Subcutaneous preadipocyte (primary cell): ENCODE measurements around the gene SULT2B1. TPM values are rescaled to one million over a fixed set of nuclear protein-coding genes. Genes with fewer than 3 reads are reported as not detected.

Experiments
- total RNA-seq: library from RNA; depleted of rRNA; stranded (reverse); fragments of >200 nt; gene quantifications from 2 replicates; pipeline ENCODE4 v1.2.3, GENCODE V29; 2012

Gene SULT2B1
- not detected in 2 replicates for total RNA-seq

DNA sequence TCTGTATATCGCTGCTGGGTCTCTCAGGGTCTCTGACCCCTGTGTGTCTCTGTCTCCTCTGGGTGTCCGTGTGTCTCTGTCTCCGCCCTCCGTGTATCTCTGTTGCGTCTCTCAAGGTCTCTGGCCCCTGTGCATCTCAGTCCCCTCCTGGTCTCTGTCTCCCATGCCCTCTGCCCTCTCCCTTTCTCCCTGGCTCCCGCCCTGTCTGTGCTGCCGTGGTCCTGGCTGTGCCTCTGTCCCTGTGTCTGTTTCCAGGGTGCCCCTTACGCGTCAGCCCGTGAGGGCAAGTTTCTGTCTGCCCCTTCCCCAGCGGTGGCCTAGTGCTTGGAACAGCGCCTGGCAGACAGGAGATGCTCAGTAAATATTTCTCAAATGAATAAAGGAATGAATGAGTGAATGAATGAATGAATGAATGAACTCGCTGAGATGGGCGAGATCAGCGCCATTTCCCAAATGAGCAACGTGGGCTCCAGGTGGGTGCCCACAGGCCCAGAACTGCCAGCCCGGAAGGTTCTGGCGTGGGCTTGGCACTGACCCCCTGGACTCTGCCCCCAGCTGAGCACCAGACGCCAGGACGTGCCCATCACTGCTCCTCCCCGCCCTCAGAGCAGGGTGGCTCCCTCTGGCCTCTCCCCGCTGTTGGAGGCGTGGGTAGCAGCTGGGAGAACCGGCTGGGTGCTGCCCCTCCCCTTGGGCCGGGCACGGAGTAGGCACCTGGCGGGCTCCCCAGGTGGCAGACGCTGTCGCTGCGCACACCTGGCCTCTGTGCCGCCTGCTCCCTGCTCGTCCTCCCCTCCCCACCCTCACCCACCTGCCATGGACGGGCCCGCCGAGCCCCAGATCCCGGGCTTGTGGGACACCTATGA lies at the start of gene SULT2B1:
Gene SULT2B1 (plus strand): TSS at position 736 of the 866 bp plus-strand sequence. CDS start 81 bp downstream, at position 817.

DNA sequence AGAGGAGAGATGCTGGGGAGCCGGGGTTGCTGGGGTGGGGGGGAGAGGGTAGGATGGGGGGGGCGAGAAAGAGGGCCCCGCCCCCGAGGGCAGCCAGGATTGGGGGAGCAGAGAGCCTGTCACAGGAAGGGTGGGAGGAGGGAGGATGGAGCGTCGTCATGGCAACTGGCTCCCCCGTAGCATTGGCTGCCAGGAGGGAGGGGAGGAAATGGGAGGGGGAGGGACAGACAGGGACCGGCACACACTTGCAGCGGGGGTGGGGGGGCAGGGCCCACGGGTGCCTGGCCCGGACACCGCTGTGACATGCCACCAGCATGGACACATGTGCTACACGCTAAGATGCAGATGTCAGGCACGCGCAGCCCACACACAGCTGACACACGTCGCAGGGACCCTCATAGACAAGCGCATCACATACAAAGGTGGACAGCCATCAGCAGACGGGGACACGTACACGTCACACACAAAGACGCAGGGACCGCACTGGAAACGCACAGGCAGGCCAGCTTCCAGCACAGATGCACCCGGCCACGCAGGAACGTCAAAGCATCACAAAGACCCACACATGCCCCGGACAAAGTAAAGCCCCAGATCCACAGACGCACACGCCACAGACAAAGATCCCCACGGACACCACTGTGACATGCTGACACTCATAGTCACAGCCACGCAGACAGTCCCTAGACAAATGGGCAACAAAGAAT lies 40.0 kb upstream of the SULT2B1 start, which contains the start of gene LMTK3:
Gene LMTK3 (minus strand): TSS at position 36 of the 704 bp plus-strand sequence. CDS start 259 bp downstream, outside the sequence.

GRCh38 chr19:48606463-48607358 lies 54.7 kb downstream of the SULT2B1 start, which contains the start of gene SPACA4:
TSS of gene SPACA4 (plus strand) at chr19:48606742. CDS start at chr19:48606979, 237 bp downstream.

GRCh38 chr19:48614436-48615230 lies 62.7 kb downstream of the SULT2B1 start, which contains the start of gene FAM83E:
TSS of gene FAM83E (minus strand) at chr19:48615076. CDS start at chr19:48613372, 1,704 bp downstream.

DNA sequence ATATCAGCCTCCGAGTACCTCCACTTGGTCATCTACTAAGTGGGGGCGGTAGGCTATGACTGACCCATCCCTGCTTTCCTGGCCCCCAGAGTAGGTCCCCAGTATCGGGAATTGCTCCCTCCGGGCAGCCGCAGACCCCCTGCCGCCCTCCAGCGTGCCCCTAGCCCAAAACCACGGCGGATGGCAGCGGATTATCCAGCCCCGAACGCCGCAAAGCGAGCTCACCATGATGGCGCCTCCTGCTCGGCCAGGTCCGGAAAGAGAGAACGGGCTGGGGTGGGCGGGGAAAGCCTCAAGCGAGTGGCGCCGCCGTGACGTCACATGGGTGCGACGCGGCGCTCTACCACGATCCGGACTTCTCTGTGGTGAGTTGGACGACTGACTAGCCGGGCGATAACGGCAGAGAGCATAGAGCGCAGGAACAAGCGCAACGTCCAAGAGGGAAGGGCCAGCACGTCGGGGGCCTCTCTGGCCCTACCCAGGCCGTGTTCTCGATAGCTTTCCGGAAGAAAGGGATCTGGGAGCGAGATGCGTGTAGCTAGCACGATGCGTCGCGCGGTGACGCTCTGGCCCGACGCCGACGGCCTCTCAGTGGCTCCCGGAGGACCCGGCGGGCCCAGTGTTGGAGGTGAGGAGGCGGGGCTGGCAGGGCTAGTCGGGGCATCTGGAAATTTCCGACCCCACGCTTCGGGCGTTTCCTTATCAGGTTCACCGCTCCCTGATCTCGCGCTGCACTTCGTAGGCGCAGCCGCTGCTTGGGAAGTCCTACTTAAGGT lies 67.1 kb downstream of the SULT2B1 start, which contains the start of the genes RPL18 and SPHK2:
Gene RPL18 (minus strand): TSS at position 263 of the 776 bp plus-strand sequence. CDS start 35 bp downstream, at position 228.
Gene SPHK2 (plus strand): TSS at position 591 of the 776 bp plus-strand sequence. CDS start 1,009 bp downstream, outside the sequence.

DNA sequence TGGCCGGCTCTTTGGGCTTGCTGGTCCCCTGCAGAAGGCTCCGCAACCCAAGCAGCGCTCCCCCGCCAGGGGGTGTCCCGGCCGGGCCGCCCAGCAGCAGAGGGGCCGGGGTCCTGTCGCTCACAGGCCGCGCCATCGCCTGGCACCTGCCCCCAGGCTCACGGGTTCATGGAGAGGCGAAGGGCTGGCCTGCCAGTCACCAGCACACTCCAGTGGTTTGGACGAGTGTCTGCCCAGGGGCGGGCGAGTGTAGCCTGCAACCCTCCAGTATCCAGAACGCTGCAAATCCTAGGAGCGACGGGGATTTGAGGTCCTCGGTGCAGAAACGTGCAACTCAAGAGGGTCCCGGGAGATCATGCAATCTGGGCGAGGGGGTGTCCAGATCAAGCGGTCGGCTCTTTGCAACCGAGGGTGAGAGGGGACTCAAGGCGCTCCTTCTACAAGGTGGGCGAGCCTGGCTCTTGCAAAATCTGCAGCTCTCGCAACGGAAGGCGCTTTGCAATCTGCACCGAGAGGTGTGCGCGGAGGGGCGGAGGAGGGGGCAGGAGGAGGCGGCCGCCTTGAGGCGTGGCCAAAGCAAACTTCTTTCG lies 85.0 kb downstream of the SULT2B1 start, which contains the start of gene DBP:
Gene DBP (minus strand): TSS at position 521 of the 590 bp plus-strand sequence. CDS start 385 bp downstream, at position 136.

GRCh38 chr19:48646001-48646721 lies 94.2 kb downstream of the SULT2B1 start, which contains the start of gene CA11:
TSS of gene CA11 (minus strand) at chr19:48646187. CDS start at chr19:48645632, 555 bp downstream.

Other genes with a start within 250 kb of the SULT2B1 start
- gene EMP3, start 226.6 kb upstream of the SULT2B1 start, total RNA-seq: 345 and 381 TPM in 2 replicates
- 5.1 and 5.7 TPM in 2 replicates for gene TMEM143, start 188.2 kb upstream of the SULT2B1 start, total RNA-seq
- gene SYNGR4, start 187.8 kb upstream of the SULT2B1 start, total RNA-seq: not detected in 2 replicates
- gene KDELR1, start 160.6 kb upstream of the SULT2B1 start, total RNA-seq: 84.9 and 89.1 TPM in 2 replicates
- gene GRIN2D, start 158.5 kb upstream of the SULT2B1 start, total RNA-seq: 0.37 and 0.78 TPM in 2 replicates
- gene GRWD1, start 106.2 kb upstream of the SULT2B1 start, total RNA-seq: 32.7 and 53.6 TPM in 2 replicates
- 0.37 and 0.59 TPM in 2 replicates for gene KCNJ14, start 96.6 kb upstream of the SULT2B1 start, total RNA-seq
- 31.7 and 34.5 TPM in 2 replicates for gene CYTH2, start 82.8 kb upstream of the SULT2B1 start, total RNA-seq
- gene LMTK3, start 40.3 kb upstream of the SULT2B1 start, total RNA-seq: not detected in 2 replicates
- gene SPACA4, start 54.6 kb downstream of the SULT2B1 start, total RNA-seq: not detected in 2 replicates
- gene FAM83E, start 62.9 kb downstream of the SULT2B1 start, total RNA-seq: under 0.01 and 1.4 TPM in 2 replicates
- 1,644 and 2,294 TPM in 2 replicates for gene RPL18, start 67.0 kb downstream of the SULT2B1 start, total RNA-seq
- gene SPHK2, start 67.3 kb downstream of the SULT2B1 start, total RNA-seq: 9.2 and 11.5 TPM in 2 replicates
- 1.6 and 5.9 TPM in 2 replicates for gene DBP, start 85.2 kb downstream of the SULT2B1 start, total RNA-seq
- gene CA11, start 94.0 kb downstream of the SULT2B1 start, total RNA-seq: 0.39 and 1.1 TPM in 2 replicates
- gene NTN5, start 120.8 kb downstream of the SULT2B1 start, total RNA-seq: under 0.01 TPM in 1 of 2 replicates, not detected in the other
- gene FUT2, start 143.8 kb downstream of the SULT2B1 start, total RNA-seq: not detected in 2 replicates
- gene MAMSTR, start 167.6 kb downstream of the SULT2B1 start, total RNA-seq: 1.4 and 2.2 TPM in 2 replicates
- gene RASIP1, start 188.4 kb downstream of the SULT2B1 start, total RNA-seq: 2.9 and 3.5 TPM in 2 replicates
- not detected in 2 replicates for gene IZUMO1, start 194.7 kb downstream of the SULT2B1 start, total RNA-seq
- 0.20 TPM in 1 of 2 replicates, not detected in the other for gene FUT1, start 200.5 kb downstream of the SULT2B1 start, total RNA-seq
- not detected in 2 replicates for gene FGF21, start 203.4 kb downstream of the SULT2B1 start, total RNA-seq